AG10803 (cell line): ENCODE data around the gene MCOLN1.

ENCODE experiments used
- DNase-seq: peaks from one replicate; pipeline ENCODE4 v3.0.0; 2010; ENCODE audit warnings: low read depth
- H3K4me3 ChIP-seq: 2 replicates; pipeline ENCODE4 v1.5.1; 2011; ENCODE audit warnings: mild to moderate bottlenecking, low read length, control low read depth
- TF ChIP-seq, protein P1 (sequence below): conservative IDR thresholded peaks from 2 replicates; pipeline ENCODE4 v1.5.1; 2011; ENCODE audit warnings: mild to moderate bottlenecking, low read length, control low read depth, inconsistent platforms

MCOLN1 gene

GRCh38 chr19:7552781-7553180, 30.4 kb downstream of the MCOLN1 start:
- TF ChIP-seq, protein P1, sequence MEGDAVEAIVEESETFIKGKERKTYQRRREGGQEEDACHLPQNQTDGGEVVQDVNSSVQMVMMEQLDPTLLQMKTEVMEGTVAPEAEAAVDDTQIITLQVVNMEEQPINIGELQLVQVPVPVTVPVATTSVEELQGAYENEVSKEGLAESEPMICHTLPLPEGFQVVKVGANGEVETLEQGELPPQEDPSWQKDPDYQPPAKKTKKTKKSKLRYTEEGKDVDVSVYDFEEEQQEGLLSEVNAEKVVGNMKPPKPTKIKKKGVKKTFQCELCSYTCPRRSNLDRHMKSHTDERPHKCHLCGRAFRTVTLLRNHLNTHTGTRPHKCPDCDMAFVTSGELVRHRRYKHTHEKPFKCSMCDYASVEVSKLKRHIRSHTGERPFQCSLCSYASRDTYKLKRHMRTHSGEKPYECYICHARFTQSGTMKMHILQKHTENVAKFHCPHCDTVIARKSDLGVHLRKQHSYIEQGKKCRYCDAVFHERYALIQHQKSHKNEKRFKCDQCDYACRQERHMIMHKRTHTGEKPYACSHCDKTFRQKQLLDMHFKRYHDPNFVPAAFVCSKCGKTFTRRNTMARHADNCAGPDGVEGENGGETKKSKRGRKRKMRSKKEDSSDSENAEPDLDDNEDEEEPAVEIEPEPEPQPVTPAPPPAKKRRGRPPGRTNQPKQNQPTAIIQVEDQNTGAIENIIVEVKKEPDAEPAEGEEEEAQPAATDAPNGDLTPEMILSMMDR, result no peak
- H3K4me3 ChIP-seq, result no peak overlapping the region
- DNase-seq, result no peak

GRCh38 chr19:7554565-7554964, 32.1 kb downstream of the MCOLN1 start:
- no peak overlapping the region for H3K4me3 ChIP-seq
- DNase-seq, result no peak
- TF ChIP-seq, protein P1, result no peak

GRCh38 chr19:7554990-7555864, 32.8 kb downstream of the MCOLN1 start:
- TF ChIP-seq, protein P1, result no peak
- H3K4me3 ChIP-seq, result no peak overlapping the region
- no peak for DNase-seq

GRCh38 chr19:7556696-7557315, 34.4 kb downstream of the MCOLN1 start:
- TF ChIP-seq, protein P1, result no peak
- DNase-seq, result no peak
- no peak overlapping the region for H3K4me3 ChIP-seq

DNA sequence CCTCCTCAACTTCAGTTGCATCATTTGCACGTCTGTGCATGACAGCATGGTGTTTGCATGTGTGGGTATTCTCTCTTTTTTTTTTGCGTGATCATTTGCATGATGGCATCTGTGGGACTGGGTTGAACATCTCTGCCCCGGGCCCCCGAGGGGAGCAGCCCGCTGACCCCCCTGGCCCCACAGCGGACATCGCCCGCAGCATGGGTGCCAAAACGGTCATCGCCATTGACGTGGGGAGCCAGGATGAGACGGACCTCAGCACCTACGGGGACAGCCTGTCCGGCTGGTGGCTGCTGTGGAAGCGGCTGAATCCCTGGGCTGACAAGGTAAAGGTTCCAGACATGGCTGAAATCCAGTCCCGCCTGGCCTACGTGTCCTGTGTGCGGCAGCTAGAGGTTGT, 36.2 kb downstream of the MCOLN1 start:
- no peak for DNase-seq
- no peak overlapping the region for H3K4me3 ChIP-seq
- TF ChIP-seq, protein P1, result no peak

DNA sequence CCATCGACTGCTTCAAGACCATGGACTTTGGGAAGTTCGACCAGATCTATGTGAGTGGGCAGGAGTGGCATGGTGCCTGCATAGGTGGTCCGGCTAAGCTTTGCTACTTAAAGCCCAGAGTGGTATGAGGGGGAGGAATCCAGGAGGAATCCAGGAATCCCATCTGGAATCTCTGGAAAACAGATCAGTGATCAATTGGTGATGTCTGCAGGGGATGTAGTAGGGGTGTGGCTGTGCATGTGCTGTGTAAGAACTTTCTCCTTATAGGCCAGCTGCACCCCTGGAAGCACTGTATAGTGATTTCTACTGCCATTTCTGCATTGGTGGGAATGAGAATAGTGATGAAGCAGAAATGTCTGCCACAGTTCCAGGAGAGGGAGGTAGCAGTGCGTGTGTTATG, 36.7 kb downstream of the MCOLN1 start:
- no peak overlapping the region for H3K4me3 ChIP-seq
- DNase-seq, result no peak
- TF ChIP-seq, protein P1, result no peak

GRCh38 chr19:7560255-7560654, 37.8 kb downstream of the MCOLN1 start:
- TF ChIP-seq, protein P1, result no peak
- H3K4me3 ChIP-seq, result no peak overlapping the region
- no peak for DNase-seq
